IPS-20b (cell line): ENCODE measurements around the gene FSTL4.

ENCODE experiments used
- H3K27ac ChIP-seq: one replicate; pipeline ENCODE4 v1.5.1; 2013; ENCODE audit warnings: low read length
- H3K27me3 ChIP-seq: 2 replicates; pipeline ENCODE4 v1.6.1; 2013; ENCODE audit warnings: mild to moderate bottlenecking, low read length, inconsistent platforms; ENCODE audit not compliant: insufficient read depth
- H3K36me3 ChIP-seq: 2 replicates; pipeline ENCODE4 v1.6.1; 2013; ENCODE audit warnings: low read depth, mild to moderate bottlenecking, inconsistent platforms, low read length, moderate library complexity; ENCODE audit not compliant: insufficient read depth
- H3K4me1 ChIP-seq: 2 replicates; pipeline ENCODE4 v1.6.1; 2013; ENCODE audit warnings: mild to moderate bottlenecking, control low read depth, inconsistent platforms, low read length, moderate library complexity; ENCODE audit not compliant: insufficient read depth
- H3K4me3 ChIP-seq: 2 replicates; pipeline ENCODE4 v1.5.1; 2013; ENCODE audit warnings: mild to moderate bottlenecking, low read length, inconsistent platforms
- H3K9ac ChIP-seq: 2 replicates; pipeline ENCODE4 v1.6.1; 2013; ENCODE audit warnings: low read depth, mild to moderate bottlenecking, inconsistent platforms, low read length, moderate library complexity
- H3K9me3 ChIP-seq: 2 replicates; pipeline ENCODE4 v1.6.1; 2013; ENCODE audit warnings: mild to moderate bottlenecking, low read depth, low read length, inconsistent platforms; ENCODE audit not compliant: insufficient read depth

FSTL4 gene

GRCh38 chr5:133336121-133336968 is 276.0 kb downstream of the FSTL4 start:
- H3K4me3 ChIP-seq = no peak overlapping the region
- H3K27ac ChIP-seq = no peak overlapping the region
- H3K27me3 ChIP-seq = peaks cover 8% of the 10 kb centered on the region; the same call in 1 of the 2 replicates
- no peaks in the 10 kb centered on the region for H3K9me3 ChIP-seq
- H3K4me1 ChIP-seq = peaks cover 19% of the 10 kb centered on the region
- no peaks in the 10 kb centered on the region for H3K36me3 ChIP-seq
- no peak overlapping the region for H3K9ac ChIP-seq

- Histone ChIP-seq H3K9ac (no peak overlapping the region), H3K4me3 (no peak overlapping the region), H3K27me3 (peaks cover 8% of the 10 kb centered on the region; the same call in 1 of the 2 replicates), H3K27ac (no peak overlapping the region), H3K4me1 (peaks cover 19% of the 10 kb centered on the region), H3K9me3 (no peaks in the 10 kb centered on the region), H3K36me3 (no peaks in the 10 kb centered on the region)
These were observed 277.3 kb downstream of the FSTL4 start for GRCh38 chr5:133334796-133335639.

DNA sequence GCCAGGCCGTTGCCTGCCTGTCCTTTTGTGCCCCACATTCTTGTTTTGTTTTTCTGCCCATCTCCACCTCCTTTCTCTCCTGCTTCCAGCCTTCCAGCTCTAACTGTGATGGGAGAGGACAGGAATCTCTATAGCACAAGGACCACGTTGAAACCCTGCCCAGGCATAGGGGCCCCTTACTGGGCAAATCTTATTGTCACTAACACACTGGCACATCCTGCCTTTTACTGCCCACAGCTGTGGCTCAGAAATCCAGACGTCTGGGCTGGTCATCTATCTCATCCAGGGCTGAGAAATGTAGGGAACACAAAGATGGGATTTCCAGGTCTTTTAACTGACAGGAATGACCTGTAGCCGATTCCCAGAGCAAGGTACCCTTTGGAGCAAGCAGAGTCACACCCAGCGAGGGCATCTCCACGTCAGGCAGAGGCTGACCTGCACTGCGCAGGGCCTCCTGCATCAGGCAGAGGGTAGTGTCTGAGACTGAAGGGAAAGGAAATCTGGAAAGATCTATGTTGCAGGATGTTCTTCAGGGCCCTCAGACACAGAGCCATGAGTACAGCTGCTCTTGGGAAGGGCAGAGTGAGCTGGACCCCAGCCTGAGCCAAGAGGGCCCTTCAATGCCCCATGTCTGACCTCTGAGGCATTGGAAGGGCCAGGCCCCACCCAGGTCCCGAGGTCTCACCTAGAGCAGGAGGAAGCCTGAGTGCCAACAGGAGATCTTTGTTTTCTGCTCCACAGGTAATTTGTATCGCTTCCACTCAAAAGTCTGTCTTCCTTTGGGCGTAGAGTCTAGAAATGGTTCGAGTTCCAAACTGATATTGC is 278.8 kb downstream of the FSTL4 start:
- Histone ChIP-seq H3K27me3 (peaks cover 14% of the 10 kb centered on the region; the same call in 1 of the 2 replicates), H3K4me3 (no peak overlapping the region)

DNA sequence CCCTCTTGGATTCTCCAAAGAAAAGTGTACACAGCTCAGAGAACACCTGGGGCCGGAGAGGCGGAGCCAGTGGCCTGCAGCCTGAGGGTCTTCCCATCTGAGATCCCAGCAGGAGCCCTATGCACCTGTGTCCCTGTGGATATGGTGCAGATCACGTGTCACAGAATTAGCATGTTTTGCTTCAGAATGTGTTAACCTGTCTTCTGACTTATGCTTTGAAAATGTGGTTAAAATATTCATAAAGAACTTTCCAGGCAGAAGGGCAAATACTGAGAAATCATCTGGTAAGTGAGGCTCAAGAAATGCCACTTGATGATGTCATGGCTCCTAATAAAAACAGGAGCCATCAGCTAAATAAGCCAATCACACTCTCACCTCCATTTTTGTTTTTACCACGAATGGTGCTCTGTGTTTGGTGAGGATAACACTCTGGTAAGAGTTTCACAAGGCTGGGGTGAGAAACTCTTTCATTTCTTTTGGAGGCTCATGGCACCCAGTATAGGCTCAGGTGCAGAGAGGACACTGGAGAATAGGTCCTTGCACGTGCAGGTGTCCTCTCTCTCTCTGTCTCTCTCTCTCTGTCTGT is 279.8 kb downstream of the FSTL4 start:
- H3K36me3 ChIP-seq = no peaks in the 10 kb centered on the region
- H3K9me3 ChIP-seq = no peaks in the 10 kb centered on the region
- H3K27ac ChIP-seq = no peak overlapping the region
- H3K4me3 ChIP-seq = no peak overlapping the region
- H3K4me1 ChIP-seq = peaks cover 32% of the 10 kb centered on the region
- H3K9ac ChIP-seq = no peak overlapping the region
- H3K27me3 ChIP-seq = peaks cover 14% of the 10 kb centered on the region; the same call in 1 of the 2 replicates

More for the DNA sequence above, 278.8 kb downstream of the FSTL4 start:
- H3K9ac ChIP-seq = no peak overlapping the region
- H3K36me3 ChIP-seq = no peaks in the 10 kb centered on the region
- H3K4me1 ChIP-seq = peaks cover 22% of the 10 kb centered on the region
- H3K9me3 ChIP-seq = no peaks in the 10 kb centered on the region
- H3K27ac ChIP-seq = no peak overlapping the region

DNA sequence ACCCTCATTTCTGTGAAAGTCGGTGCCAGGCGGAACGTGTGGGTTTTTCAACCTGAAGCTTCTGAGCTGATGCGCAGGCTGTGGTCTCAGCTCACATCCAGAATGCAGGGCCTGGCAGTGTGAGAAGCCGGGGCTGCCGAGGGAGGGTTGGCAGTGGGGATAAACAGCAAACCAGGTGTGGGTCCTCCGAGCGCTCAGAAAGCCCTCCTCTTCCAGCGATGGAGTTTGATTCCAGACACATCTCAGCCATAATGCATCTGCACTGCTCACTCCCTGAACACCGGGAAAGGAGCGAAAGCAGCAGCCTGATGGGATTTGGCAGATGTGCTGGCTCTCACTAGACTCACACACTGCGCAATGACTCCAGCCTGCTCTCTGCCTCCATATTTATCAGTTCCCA is 280.4 kb downstream of the FSTL4 start:
- H3K27ac ChIP-seq = no peak overlapping the region
- H3K9me3 ChIP-seq = no peaks in the 10 kb centered on the region
- peaks cover 20% of the 10 kb centered on the region; the same call in 1 of the 2 replicates for H3K27me3 ChIP-seq
- H3K9ac ChIP-seq = no peak overlapping the region
- H3K4me3 ChIP-seq = no peak overlapping the region
- H3K4me1 ChIP-seq = peaks cover 37% of the 10 kb centered on the region
- H3K36me3 ChIP-seq = no peaks in the 10 kb centered on the region

DNA sequence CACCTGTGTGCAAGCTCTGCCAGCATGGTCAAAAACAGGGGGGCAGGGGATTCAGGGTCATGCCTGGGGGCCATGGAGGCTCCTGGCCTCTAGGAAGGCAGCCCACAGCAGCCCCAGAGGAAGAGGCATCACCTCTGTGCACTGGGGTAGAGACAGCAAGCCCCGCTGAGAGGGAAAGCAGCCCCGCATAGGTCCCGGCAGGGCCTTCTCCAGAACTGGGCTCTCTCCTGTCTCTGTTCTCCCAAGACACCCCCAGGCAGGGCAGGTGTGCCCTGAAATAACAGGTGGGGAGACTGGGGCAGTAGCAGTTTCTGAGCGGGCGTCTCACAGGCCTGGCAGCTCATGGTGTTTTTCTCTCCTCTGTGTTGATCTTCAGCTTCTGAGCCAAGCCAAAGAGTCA is 281.4 kb downstream of the FSTL4 start:
- Histone ChIP-seq H3K9ac (no peak overlapping the region), H3K27me3 (peaks cover 30% of the 10 kb centered on the region), H3K4me3 (no peak overlapping the region), H3K4me1 (peaks cover 37% of the 10 kb centered on the region), H3K9me3 (no peaks in the 10 kb centered on the region), H3K36me3 (no peaks in the 10 kb centered on the region), H3K27ac (no peak overlapping the region)

GRCh38 chr5:133328800-133329199 is 283.5 kb downstream of the FSTL4 start:
- no peak overlapping the region for H3K27ac ChIP-seq
- no peak overlapping the region for H3K9ac ChIP-seq
- H3K27me3 ChIP-seq = peaks cover 49% of the 10 kb centered on the region
- H3K9me3 ChIP-seq = no peaks in the 10 kb centered on the region
- no peak overlapping the region for H3K4me3 ChIP-seq
- H3K4me1 ChIP-seq = peaks cover 37% of the 10 kb centered on the region
- no peaks in the 10 kb centered on the region for H3K36me3 ChIP-seq

DNA sequence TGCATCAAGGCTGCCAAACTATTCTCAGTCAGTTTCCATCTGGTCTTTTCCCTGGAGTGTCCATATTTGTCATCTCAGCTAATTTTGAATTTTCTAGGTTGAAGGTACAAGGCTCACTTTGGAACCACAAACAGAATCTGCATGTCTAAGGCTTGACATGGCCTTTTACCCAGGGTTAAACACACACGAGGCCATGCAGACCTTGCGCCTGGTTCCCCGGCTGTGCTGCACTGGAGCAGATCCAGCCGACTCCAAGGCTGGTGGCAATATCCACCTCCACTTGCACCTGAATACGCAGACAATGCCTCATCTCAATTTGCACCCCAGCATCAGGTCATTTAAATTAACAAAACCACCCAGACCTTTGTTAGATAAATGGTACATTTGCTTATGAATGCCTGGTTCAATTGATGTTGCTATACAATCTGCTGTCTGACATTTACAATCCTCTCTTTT is 284.4 kb downstream of the FSTL4 start:
- Histone ChIP-seq H3K9ac (0 out of 2 replicates have a peak overlapping the region, but pooled peaks have one; percentile 6), H3K27ac (no peak overlapping the region), H3K27me3 (peaks cover 49% of the 10 kb centered on the region), H3K4me3 (no peak overlapping the region), H3K36me3 (no peaks in the 10 kb centered on the region), H3K4me1 (peaks cover 37% of the 10 kb centered on the region), H3K9me3 (no peaks in the 10 kb centered on the region)

GRCh38 chr5:133326361-133326760 is 286.0 kb downstream of the FSTL4 start:
- H3K4me1 ChIP-seq = peaks cover 24% of the 10 kb centered on the region
- no peak overlapping the region for H3K9ac ChIP-seq
- H3K36me3 ChIP-seq = no peaks in the 10 kb centered on the region
- H3K4me3 ChIP-seq = no peak overlapping the region
- H3K9me3 ChIP-seq = no peaks in the 10 kb centered on the region
- H3K27me3 ChIP-seq = peaks cover 41% of the 10 kb centered on the region
- H3K27ac ChIP-seq = no peak overlapping the region

DNA sequence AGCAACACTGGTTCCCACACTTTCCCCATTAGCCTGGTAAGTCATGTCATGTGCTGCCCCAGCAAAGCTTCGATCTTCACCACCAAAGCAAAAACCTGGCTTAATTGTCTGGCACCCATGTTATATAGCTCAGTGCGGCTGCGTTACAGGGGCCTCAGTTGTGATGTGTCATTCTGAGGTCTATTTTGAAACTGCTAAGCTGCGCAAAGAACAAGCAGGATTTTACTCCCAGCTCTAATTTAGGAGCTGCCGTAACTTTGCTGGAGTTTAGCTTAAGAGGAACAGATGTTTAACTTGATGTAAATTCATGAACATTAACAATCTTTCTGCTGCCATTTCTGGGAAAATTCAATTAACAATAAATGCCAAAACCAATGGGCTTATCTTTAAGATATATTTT is 286.5 kb downstream of the FSTL4 start:
- Histone ChIP-seq H3K9ac (no peak overlapping the region), H3K9me3 (no peaks in the 10 kb centered on the region), H3K27me3 (peaks cover 41% of the 10 kb centered on the region), H3K4me3 (no peak overlapping the region), H3K4me1 (peaks cover 20% of the 10 kb centered on the region), H3K36me3 (no peaks in the 10 kb centered on the region), H3K27ac (no peak overlapping the region)

GRCh38 chr5:133324926-133325325 is 287.4 kb downstream of the FSTL4 start:
- Histone ChIP-seq H3K9ac (no peak overlapping the region), H3K27ac (no peak overlapping the region), H3K4me3 (no peak overlapping the region), H3K4me1 (peaks cover 23% of the 10 kb centered on the region), H3K36me3 (no peaks in the 10 kb centered on the region), H3K27me3 (peaks cover 41% of the 10 kb centered on the region), H3K9me3 (no peaks in the 10 kb centered on the region)
